ENCODE data around the gene NABP2.
"Not testable (repeated sequence)": the region's sequence is repeated elsewhere in the genome, so short reads cannot be mapped to it uniquely, and the experiment has no call there.

Gene NABP2

DNA sequence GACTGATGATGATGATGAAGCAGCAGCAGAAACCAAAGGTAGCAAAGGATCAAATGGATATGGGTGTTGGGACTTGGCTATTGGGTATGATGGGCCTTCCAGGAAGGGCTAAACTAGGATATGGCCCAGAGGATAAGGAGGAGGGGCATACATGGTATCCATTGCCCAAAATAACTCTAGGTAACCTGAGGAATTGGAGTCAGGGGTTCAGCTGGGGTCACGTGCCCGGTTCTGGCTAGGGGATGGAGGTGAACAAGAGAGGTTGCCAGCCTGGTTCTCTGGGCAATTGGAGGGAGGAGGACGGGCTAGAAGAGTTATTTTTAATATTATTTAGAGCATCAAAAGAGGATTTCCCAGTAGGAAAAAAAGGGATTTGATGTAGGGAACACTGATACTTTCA is 36.8 kb downstream of the NABP2 start:
- H3K9me3 ChIP-seq (ENCODE audit: control insufficient read depth, insufficient read depth, low read length): no peaks in the 10 kb centered on the region
- H3F3A ChIP-seq (ENCODE audit: control insufficient read depth, insufficient read depth): peaks cover 3% of the 10 kb centered on the region
- no peaks in the 10 kb centered on the region for H4K20me1 ChIP-seq (ENCODE audit: control insufficient read depth, insufficient read depth, low read depth, low read length)
- no peaks in the 10 kb centered on the region for H3K27me3 ChIP-seq (ENCODE audit: control insufficient read depth, low read length)
- H3K4me2 ChIP-seq (ENCODE audit: low read length): no peak overlapping the region
- no peak overlapping the region for H3K4me3 ChIP-seq (ENCODE audit: low read length)
- H3K79me2 ChIP-seq (ENCODE audit: control insufficient read depth, low read length): peaks cover 25% of the 10 kb centered on the region
- H3K36me3 ChIP-seq (ENCODE audit: control insufficient read depth, low read length): peaks cover 14% of the 10 kb centered on the region
- H3K27ac ChIP-seq (ENCODE audit: low read depth, low read length): no peak overlapping the region
- H3K4me1 ChIP-seq (ENCODE audit: control insufficient read depth, low read length): peaks cover 20% of the 10 kb centered on the region
- H3K9me2 ChIP-seq (replicated peaks; ENCODE audit: control insufficient read depth, low read length): no peaks in the 10 kb centered on the region
- no peak for TF ChIP-seq EZH2phosphoT487 (IDR thresholded peaks at IDR 0.05; ENCODE audit: borderline replicate concordance, low read length)

GRCh38 chr12:56261503-56262232 is 37.5 kb downstream of the NABP2 start:
- Histone ChIP-seq H3K4me2 (ENCODE audit: low read length) (no peak overlapping the region), H3K79me2 (ENCODE audit: control insufficient read depth, low read length) (peaks cover 17% of the 10 kb centered on the region), H3K4me3 (ENCODE audit: low read length) (no peak overlapping the region), H3F3A (ENCODE audit: control insufficient read depth, insufficient read depth) (peaks cover 3% of the 10 kb centered on the region), H4K20me1 (ENCODE audit: control insufficient read depth, insufficient read depth, low read depth, low read length) (no peaks in the 10 kb centered on the region), H3K4me1 (ENCODE audit: control insufficient read depth, low read length) (peaks cover 18% of the 10 kb centered on the region), H3K27me3 (ENCODE audit: control insufficient read depth, low read length) (no peaks in the 10 kb centered on the region), H3K27ac (ENCODE audit: low read depth, low read length) (no peak overlapping the region), H3K36me3 (ENCODE audit: control insufficient read depth, low read length) (peaks cover 6% of the 10 kb centered on the region), H3K9me3 (ENCODE audit: control insufficient read depth, insufficient read depth, low read length) (no peaks in the 10 kb centered on the region), H3K9me2 (replicated peaks; ENCODE audit: control insufficient read depth, low read length) (no peaks in the 10 kb centered on the region)
- TF ChIP-seq EZH2phosphoT487 (IDR thresholded peaks at IDR 0.05; ENCODE audit: borderline replicate concordance, low read length): no peak
- no peak for TF ChIP-seq CTCF (IDR thresholded peaks at IDR 0.05; ENCODE audit: low read depth, low read length, poor library complexity, severe bottlenecking)

DNA sequence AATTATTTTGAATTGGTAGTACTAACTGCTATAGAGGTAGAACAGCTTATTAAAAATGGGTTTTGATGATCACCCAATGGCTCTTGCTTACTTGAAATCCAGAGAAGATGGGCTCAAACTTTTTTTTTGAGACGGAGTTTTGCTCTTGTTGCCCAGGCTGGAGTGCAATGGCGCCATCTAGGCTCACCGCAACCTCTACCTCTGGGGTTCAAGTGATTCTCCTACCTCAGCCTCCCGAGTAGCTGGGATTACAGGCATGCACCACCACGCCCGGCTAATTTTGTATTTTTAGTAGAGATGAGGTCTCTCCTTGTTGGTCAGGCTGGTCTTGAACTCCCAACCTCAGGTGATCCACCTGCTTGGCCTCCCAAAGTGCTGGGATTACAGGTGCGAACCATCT is 38.8 kb downstream of the NABP2 start:
- not testable (repeated sequence) for H3K4me3 ChIP-seq (ENCODE audit: low read length); H4K20me1 ChIP-seq (ENCODE audit: control insufficient read depth, insufficient read depth, low read depth, low read length); H3K79me2 ChIP-seq (ENCODE audit: control insufficient read depth, low read length); H3F3A ChIP-seq (ENCODE audit: control insufficient read depth, insufficient read depth); H3K36me3 ChIP-seq (ENCODE audit: control insufficient read depth, low read length); H3K9me3 ChIP-seq (ENCODE audit: control insufficient read depth, insufficient read depth, low read length); H3K4me2 ChIP-seq (ENCODE audit: low read length); H3K9me2 ChIP-seq (replicated peaks; ENCODE audit: control insufficient read depth, low read length); H3K27ac ChIP-seq (ENCODE audit: low read depth, low read length); H3K27me3 ChIP-seq (ENCODE audit: control insufficient read depth, low read length)
- peaks cover 20% of the 10 kb centered on the region for H3K4me1 ChIP-seq (ENCODE audit: control insufficient read depth, low read length)
- TF ChIP-seq CTCF (IDR thresholded peaks at IDR 0.05; ENCODE audit: low read depth, low read length, poor library complexity, severe bottlenecking): peak; percentile 43

DNA sequence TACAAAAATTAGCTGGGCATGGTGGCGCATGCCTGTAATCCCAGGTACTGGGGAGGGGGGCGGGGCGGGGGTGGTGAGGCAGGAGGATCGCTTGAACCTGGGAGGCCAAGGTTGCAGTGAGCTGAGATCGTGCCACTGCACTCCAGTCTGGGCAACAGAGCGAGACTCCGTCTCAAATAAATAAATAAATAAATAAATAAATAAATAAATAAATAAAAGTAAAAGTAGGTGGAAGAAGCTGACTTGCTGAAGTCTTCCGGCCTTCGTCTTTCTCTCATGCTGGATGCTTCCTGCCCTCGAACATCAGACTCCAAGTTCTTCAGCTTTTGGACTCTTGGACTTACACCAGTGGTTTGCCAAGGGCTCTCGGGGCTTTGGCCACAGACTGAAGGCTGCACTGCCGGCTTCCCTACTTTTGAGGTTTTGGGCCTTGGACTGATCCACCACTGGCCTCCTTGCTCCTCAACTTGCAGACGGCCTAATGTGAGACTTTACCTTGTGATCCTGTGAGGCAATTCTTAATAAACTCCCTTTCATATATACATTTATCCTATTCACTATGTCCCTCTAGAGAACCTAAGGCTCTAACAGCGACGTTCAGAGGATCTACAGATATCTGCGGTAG is 42.0 kb downstream of the NABP2 start:
- Histone ChIP-seq H3K4me2 (ENCODE audit: low read length) (peak overlapping the region; percentile 75), H3F3A (ENCODE audit: control insufficient read depth, insufficient read depth) (peaks cover 28% of the 10 kb centered on the region), H3K27ac (ENCODE audit: low read depth, low read length) (peak overlapping the region; percentile 67), H3K36me3 (ENCODE audit: control insufficient read depth, low read length) (peaks cover 16% of the 10 kb centered on the region), H3K4me3 (ENCODE audit: low read length) (peak overlapping the region; percentile 84), H3K4me1 (ENCODE audit: control insufficient read depth, low read length) (peaks cover 14% of the 10 kb centered on the region)
- H3K79me2 ChIP-seq (ENCODE audit: control insufficient read depth, low read length); H3K27me3 ChIP-seq (ENCODE audit: control insufficient read depth, low read length); H4K20me1 ChIP-seq (ENCODE audit: control insufficient read depth, insufficient read depth, low read depth, low read length); H3K9me2 ChIP-seq (replicated peaks; ENCODE audit: control insufficient read depth, low read length); H3K9me3 ChIP-seq (ENCODE audit: control insufficient read depth, insufficient read depth, low read length): not testable (repeated sequence)
